ENCODE measurements around the gene DNAJC5. TPM values are rescaled to one million over a fixed set of nuclear protein-coding genes. Genes with fewer than 3 reads are reported as not detected.
A peak's percentile ranks its signal among the peaks of the same experiment; 100 is the strongest.

Gene DNAJC5
- total RNA-seq, 4 donors from 2014 or later = 10.9 to 39.8 (median 25.6) TPM

- Histone ChIP-seq H3K27me3 (no peaks in the 10 kb centered on the region), H3K4me1 (peaks cover 0 to 39% of the 10 kb centered on the region in 2 donors), H3K36me3 (no peaks in the 10 kb centered on the region), H3K27ac (peak overlapping the region; percentile 58 to 78), H3K9me3 (no peaks in the 10 kb centered on the region), H3K4me3 (no peak overlapping the region)
- peak in 1 of 2 donors; percentile 53 for DNase-seq
- TF ChIP-seq POLR2A (IDR thresholded peaks at IDR 0.05) = no peak
- TF ChIP-seq CTCF (IDR thresholded peaks at IDR 0.05) = peak in 3 of 4 experiments; percentile 26 to 52 (median 27)
- intact Hi-C loops (cut with DNase I; ENCODE audit: low total_unique reads) = no loop called here
These were observed 36.3 kb upstream of the DNAJC5 start for GRCh38 chr20:63858393-63859165.

DNA sequence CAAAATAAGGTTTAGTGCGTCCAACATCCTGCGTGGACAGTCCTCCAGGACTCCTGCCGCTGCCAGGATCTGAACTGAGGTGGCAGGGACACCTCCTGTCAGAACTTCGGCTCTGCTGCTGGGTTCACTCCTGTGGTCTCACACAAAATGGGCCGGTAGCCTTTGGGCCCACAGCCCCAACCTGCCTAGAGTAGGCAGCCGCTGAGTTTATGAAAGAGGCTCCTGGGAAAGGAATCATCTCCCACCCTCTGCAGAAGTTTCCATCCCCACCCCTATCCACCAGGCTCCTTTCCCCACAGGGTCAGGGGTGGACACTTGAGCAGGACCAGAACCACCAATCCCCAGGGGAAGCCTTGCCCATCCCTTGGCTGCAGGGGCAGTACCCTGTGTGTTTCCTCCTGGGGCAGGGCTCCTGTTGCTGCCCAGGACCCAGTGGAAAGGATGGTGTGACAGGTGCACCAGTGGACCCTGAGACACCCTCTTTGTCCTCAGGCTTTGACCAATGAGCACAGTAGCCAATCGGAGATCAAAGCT, 35.7 kb upstream of the DNAJC5 start:
- Histone ChIP-seq H3K4me3 (no peak overlapping the region), H3K36me3 (no peaks in the 10 kb centered on the region), H3K27me3 (no peaks in the 10 kb centered on the region), H3K4me1 (peaks cover 0 to 40% of the 10 kb centered on the region in 2 donors), H3K9me3 (no peaks in the 10 kb centered on the region), H3K27ac (peak overlapping the region; percentile 58 to 78)
- no peak for DNase-seq
- TF ChIP-seq POLR2A (IDR thresholded peaks at IDR 0.05) (no peak), CTCF (IDR thresholded peaks at IDR 0.05) (no peak)
- intact Hi-C loops (cut with DNase I; ENCODE audit: low total_unique reads) = no loop called here

DNA sequence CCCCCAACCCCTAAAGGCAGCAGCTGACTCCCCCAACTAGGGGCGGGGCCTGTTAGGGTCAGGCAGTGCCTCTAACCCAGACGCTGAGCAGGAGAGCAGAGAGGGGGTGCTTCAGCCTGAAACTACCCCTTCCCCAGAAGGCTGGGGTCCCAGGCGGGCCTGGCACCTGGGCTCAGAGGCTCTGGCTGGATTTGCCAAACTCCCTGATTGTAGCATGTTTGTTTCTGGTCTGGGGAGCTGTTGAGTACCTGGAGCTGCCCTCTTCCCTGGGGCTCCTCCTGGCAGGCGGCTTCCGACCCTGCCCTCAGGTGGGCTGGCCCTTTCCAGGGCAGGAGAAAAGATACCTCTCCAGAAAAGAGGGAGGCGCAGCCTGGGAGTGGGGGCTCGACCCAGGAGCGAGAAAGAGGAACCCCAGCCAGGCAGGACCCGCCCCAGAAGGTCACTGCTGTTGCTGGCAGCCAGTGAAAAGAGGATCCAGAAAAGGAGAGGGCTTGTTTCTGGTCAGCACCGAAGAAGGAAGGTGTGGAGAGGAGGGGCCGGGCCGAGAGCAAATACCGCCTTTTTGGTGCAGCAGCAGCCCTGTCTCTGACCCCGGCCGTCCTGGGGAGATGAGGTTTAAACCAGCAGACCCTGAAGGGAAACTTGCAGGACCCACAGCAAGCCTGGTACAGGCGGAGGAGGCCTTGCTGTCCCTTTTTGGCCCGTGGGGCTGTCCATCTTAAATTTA, 34.4 kb upstream of the DNAJC5 start:
- TF ChIP-seq CTCF (IDR thresholded peaks at IDR 0.05) (no peak), POLR2A (IDR thresholded peaks at IDR 0.05) (no peak)
- Histone ChIP-seq H3K4me1 (peaks cover 0 to 27% of the 10 kb centered on the region in 2 donors), H3K9me3 (no peaks in the 10 kb centered on the region), H3K27me3 (no peaks in the 10 kb centered on the region), H3K4me3 (no peak overlapping the region), H3K27ac (no peak overlapping the region), H3K36me3 (no peaks in the 10 kb centered on the region)
- intact Hi-C loops (cut with DNase I; ENCODE audit: low total_unique reads) = loop anchor here (10.0 kb wide), 1 partner anchor 76 kb away; no protein-coding TSS in a partner anchor
- DNase-seq = no peak

- Histone ChIP-seq H3K36me3 (no peaks in the 10 kb centered on the region), H3K27ac (no peak within 1 kb of the TSS), H3K9me3 (no peaks in the 10 kb centered on the region), H3K4me3 (no peak within 1 kb of the TSS), H3K4me1 (peaks cover 0 to 22% of the 10 kb centered on the region in 2 donors), H3K27me3 (no peaks in the 10 kb centered on the region)
- no peak for DNase-seq
- no peak for TF ChIP-seq POLR2A (IDR thresholded peaks at IDR 0.05)
- no peak for TF ChIP-seq CTCF (IDR thresholded peaks at IDR 0.05)
- intact Hi-C loops (cut with DNase I; ENCODE audit: low total_unique reads) = loop anchor here (10.0 kb wide), 1 partner anchor 77 kb away; no protein-coding TSS in a partner anchor
These were observed 33.5 kb upstream of the DNAJC5 start, which contains the start of gene ABHD16B for GRCh38 chr20:63861365-63861934. TSS of gene ABHD16B (plus strand) at chr20:63861498. CDS start at chr20:63861541, 43 bp downstream.
